GM19452 (cell line): Measurements from ENCODE around the gene PRSS23.
"Not testable (repeated sequence)": the region's sequence is repeated elsewhere in the genome, so short reads cannot be mapped to it uniquely, and the experiment has no call there.

Experiments
- ATAC-seq: cut with Tn5 transposase; IDR thresholded peaks from one replicate; pipeline ENCODE4 v1.9.1; 2021; ENCODE audit not compliant: unreplicated experiment

The PRSS23 gene

GRCh38 chr11:86812322-86812670, 12.0 kb downstream of the PRSS23 start:
- ATAC-seq = no peak

GRCh38 chr11:86812981-86813380, 12.6 kb downstream of the PRSS23 start:
- peak; percentile 69 for ATAC-seq

- ATAC-seq = no peak
These were observed 14.4 kb downstream of the PRSS23 start for GRCh38 chr11:86814775-86815174.

- ATAC-seq = no peak
These were observed 15.4 kb downstream of the PRSS23 start for GRCh38 chr11:86815726-86816125.

GRCh38 chr11:86816251-86816726, 15.9 kb downstream of the PRSS23 start:
- no peak for ATAC-seq

GRCh38 chr11:86818462-86819192, 18.3 kb downstream of the PRSS23 start:
- ATAC-seq = no peak

- not testable (repeated sequence) for ATAC-seq
These were observed 23.8 kb downstream of the PRSS23 start for GRCh38 chr11:86824139-86824538.

GRCh38 chr11:86834376-86834775, 34.0 kb downstream of the PRSS23 start:
- not testable (repeated sequence) for ATAC-seq

- not testable (repeated sequence) for ATAC-seq
These were observed 44.6 kb downstream of the PRSS23 start for GRCh38 chr11:86844762-86845508.

GRCh38 chr11:86848132-86848531, 47.8 kb downstream of the PRSS23 start:
- ATAC-seq = no peak

GRCh38 chr11:86849679-86850078, 49.3 kb downstream of the PRSS23 start:
- ATAC-seq = no peak
